Osteoblast (primary cell): ENCODE measurements around the gene HCRTR2. TPM values are rescaled to one million over a fixed set of nuclear protein-coding genes. Genes with fewer than 3 reads are reported as not detected.
A peak's percentile ranks its signal among the peaks of the same experiment; 100 is the strongest.

Source experiments
- DNase-seq: peaks from one replicate; pipeline ENCODE4 v3.0.0; 2011; ENCODE audit warnings: low spot score, mixed read lengths; ENCODE audit not compliant: insufficient read length; ENCODE audit errors: missing footprints
- H2AFZ ChIP-seq: 2 replicates; pipeline ENCODE4 v1.6.0; 2011; ENCODE audit warnings: mild to moderate bottlenecking, low read length
- H3K27ac ChIP-seq: 2 replicates; pipeline ENCODE4 v1.5.1; 2011; ENCODE audit warnings: mild to moderate bottlenecking, low read depth, low read length, moderate library complexity
- H3K27me3 ChIP-seq: 2 replicates; pipeline ENCODE4 v1.6.0; 2012; ENCODE audit warnings: mild to moderate bottlenecking, control low read depth, inconsistent platforms, low read length, moderate library complexity; ENCODE audit not compliant: insufficient read depth
- H3K36me3 ChIP-seq: 2 replicates; pipeline ENCODE4 v1.5.1; 2011; ENCODE audit warnings: mild to moderate bottlenecking, low read length, control low read depth, moderate library complexity; ENCODE audit not compliant: insufficient read depth
- H3K4me1 ChIP-seq: 2 replicates; pipeline ENCODE4 v1.5.1; 2011; ENCODE audit warnings: mild to moderate bottlenecking, low read length, control low read depth, moderate library complexity; ENCODE audit not compliant: insufficient read depth
- H3K4me2 ChIP-seq: 2 replicates; pipeline ENCODE4 v1.6.0; 2011; ENCODE audit warnings: mild to moderate bottlenecking, low read length; ENCODE audit not compliant: insufficient read depth
- H3K4me3 ChIP-seq: fragments of 200-600 bp; sonication (generic); 3 replicates; pipeline ENCODE4 v1.5.1; 2012; ENCODE audit warnings: mild to moderate bottlenecking, low read length, inconsistent platforms; ENCODE audit not compliant: insufficient read depth
- H3K79me2 ChIP-seq: 2 replicates; pipeline ENCODE4 v1.6.0; 2012; ENCODE audit warnings: mild to moderate bottlenecking, low read length, control low read depth, inconsistent platforms; ENCODE audit not compliant: insufficient read depth
- H3K9me3 ChIP-seq: 2 replicates; pipeline ENCODE4 v1.5.1; 2011; ENCODE audit warnings: low read depth, low read length, control low read depth
- H4K20me1 ChIP-seq: 2 replicates; pipeline ENCODE4 v1.6.0; 2012; ENCODE audit warnings: mild to moderate bottlenecking, low read length, control low read depth; ENCODE audit not compliant: insufficient read depth
- total RNA-seq: library from RNA; depleted of rRNA; stranded (reverse); fragments of >200 nt; gene quantifications from 2 replicates; pipeline ENCODE4 v1.2.3, GENCODE V29; 2012
- TF ChIP-seq, protein P1 (sequence below): IDR thresholded peaks from 2 replicates; pipeline ENCODE4 v1.5.1; 2011; ENCODE audit warnings: mild to moderate bottlenecking, low read depth, low read length, moderate library complexity; ENCODE audit errors: extremely low read depth

Gene HCRTR2
- total RNA-seq, 1 donor, result not detected

DNA sequence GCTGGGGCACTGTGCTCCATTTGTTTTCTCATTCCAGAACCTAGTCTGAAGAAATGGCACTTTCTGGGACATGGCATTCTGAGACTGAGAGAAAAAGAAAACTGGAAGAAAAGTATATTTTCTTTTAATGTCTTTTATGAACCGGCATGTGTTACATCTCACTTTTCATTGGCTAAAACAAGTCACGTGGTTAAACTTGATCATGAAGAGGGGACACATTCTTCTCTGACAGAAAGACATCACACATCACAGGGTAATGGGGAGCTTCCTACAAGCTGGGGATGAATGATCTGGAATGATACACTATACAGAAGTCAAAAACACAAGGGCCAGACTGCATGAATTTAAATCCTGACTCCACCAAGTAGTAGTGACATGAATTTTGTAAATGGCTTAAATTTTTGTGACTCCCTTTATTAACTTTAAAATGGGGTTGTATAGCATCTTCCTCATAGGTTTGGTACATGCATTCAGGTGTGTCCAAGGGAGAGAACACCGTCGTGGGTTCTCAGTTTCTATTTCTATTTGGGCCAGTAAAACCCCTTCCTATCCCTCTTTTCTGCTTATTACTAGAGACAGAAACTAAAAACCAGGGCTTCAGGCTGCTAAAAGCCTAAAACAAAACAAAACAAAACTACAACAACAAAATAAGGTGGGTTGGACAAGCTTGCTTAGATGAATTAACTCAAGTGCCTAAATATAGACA, 91.2 kb downstream of the HCRTR2 start:
- Histone ChIP-seq H3K27ac (no peak overlapping the region), H3K79me2 (no peaks in the 10 kb centered on the region), H3K36me3 (no peaks in the 10 kb centered on the region), H3K4me3 (no peak overlapping the region), H3K4me1 (no peaks in the 10 kb centered on the region), H3K27me3 (no peaks in the 10 kb centered on the region), H4K20me1 (no peaks in the 10 kb centered on the region), H2AFZ (no peak overlapping the region), H3K9me3 (no peaks in the 10 kb centered on the region), H3K4me2 (no peak overlapping the region)
- no peak for DNase-seq
- TF ChIP-seq, protein P1, sequence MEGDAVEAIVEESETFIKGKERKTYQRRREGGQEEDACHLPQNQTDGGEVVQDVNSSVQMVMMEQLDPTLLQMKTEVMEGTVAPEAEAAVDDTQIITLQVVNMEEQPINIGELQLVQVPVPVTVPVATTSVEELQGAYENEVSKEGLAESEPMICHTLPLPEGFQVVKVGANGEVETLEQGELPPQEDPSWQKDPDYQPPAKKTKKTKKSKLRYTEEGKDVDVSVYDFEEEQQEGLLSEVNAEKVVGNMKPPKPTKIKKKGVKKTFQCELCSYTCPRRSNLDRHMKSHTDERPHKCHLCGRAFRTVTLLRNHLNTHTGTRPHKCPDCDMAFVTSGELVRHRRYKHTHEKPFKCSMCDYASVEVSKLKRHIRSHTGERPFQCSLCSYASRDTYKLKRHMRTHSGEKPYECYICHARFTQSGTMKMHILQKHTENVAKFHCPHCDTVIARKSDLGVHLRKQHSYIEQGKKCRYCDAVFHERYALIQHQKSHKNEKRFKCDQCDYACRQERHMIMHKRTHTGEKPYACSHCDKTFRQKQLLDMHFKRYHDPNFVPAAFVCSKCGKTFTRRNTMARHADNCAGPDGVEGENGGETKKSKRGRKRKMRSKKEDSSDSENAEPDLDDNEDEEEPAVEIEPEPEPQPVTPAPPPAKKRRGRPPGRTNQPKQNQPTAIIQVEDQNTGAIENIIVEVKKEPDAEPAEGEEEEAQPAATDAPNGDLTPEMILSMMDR, result no peak

DNA sequence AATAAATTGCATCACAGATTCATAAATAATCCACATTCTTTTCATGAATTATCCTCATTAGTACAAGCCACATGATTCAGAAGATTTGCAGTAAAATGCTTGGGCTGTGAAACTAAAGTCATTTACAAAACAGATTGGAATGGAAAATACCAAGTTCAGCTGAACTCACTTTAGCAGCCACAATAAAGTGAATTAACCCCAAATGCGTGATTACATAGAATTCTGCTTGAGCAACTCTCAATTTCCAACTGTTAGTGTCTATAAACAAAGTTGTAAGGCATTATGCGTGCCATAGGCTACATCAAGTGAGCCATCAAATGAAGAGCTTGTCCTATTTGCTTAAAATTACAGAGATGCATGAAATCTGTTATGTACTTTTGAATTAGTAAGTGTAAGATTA, 92.6 kb downstream of the HCRTR2 start:
- Histone ChIP-seq H3K27ac (no peak overlapping the region), H3K4me3 (no peak overlapping the region), H3K4me1 (no peaks in the 10 kb centered on the region), H3K79me2 (no peaks in the 10 kb centered on the region), H3K36me3 (no peaks in the 10 kb centered on the region), H2AFZ (no peak overlapping the region), H4K20me1 (no peaks in the 10 kb centered on the region), H3K27me3 (no peaks in the 10 kb centered on the region), H3K4me2 (no peak overlapping the region), H3K9me3 (no peaks in the 10 kb centered on the region)
- TF ChIP-seq, protein P1, result no peak
- no peak for DNase-seq

DNA sequence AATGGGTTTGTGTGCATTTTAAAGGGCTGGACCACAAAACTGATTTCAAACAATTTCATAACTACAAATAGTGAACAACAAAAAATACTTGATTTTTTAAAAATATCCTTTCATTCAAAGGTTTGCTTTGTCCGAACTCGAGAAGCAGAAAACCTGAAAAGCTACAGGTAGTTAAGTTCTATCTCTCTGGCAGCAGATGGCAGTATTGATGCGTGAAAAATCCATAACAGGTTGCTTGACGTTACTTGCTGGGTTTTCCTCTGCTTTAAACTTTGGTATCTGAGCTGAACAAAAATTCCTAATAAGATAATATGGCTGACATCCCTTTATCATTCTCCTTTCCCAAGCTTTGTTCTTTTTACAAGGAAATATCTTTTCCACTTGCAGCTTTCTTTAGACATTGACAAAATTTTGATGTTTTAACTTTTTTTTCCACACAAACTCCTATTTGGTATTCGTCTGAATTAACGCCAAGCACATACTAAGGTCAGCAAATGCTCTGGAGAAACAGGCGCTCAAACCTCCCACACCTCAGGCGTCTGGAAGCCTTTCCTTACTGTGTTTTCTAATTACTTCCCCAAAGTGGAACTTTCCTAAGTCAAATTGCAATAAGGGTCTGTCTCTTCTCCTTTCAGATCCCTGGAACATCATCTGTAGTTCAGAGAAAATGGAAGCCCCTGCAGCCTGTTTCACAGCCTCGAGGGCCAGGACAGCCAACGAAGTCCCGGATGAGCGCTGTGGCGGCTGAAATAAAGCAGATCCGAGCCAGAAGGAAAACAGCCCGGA, 102.6 kb downstream of the HCRTR2 start:
- Histone ChIP-seq H3K4me2 (peak overlapping the region; percentile 74), H3K27ac (no peak overlapping the region), H3K36me3 (no peaks in the 10 kb centered on the region), H3K4me1 (peaks cover 5% of the 10 kb centered on the region), H2AFZ (peak overlapping the region; percentile 83), H3K4me3 (peak overlapping the region; percentile 56), H3K9me3 (no peaks in the 10 kb centered on the region), H3K79me2 (no peaks in the 10 kb centered on the region), H4K20me1 (no peaks in the 10 kb centered on the region), H3K27me3 (no peaks in the 10 kb centered on the region)
- DNase-seq, result no peak
- TF ChIP-seq, protein P1, result peak; percentile 66

DNA sequence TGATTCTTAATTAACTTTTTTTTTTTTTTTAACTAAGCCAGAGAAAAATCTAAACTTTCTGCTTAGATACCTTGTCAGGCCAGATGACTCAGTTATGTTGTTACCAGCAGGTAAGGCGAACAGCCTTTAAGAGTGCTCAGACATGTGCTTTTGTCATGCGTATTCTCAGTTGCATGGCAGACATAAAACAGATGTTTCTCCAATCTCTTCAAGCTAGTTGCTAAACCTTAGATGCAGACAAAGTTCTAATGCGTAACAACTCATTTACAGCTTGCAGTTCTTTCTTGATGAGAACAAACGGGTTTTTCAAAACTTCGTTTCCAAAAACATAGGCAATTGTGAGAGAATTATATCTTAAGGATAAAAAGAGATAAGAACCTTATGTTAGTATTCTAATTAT, 103.3 kb downstream of the HCRTR2 start:
- H3K4me2 ChIP-seq, result peak overlapping the region; percentile 74
- H3K79me2 ChIP-seq, result no peaks in the 10 kb centered on the region
- H4K20me1 ChIP-seq, result no peaks in the 10 kb centered on the region
- no peaks in the 10 kb centered on the region for H3K27me3 ChIP-seq
- H3K4me3 ChIP-seq, result no peak overlapping the region
- H3K27ac ChIP-seq, result no peak overlapping the region
- peaks cover 5% of the 10 kb centered on the region for H3K4me1 ChIP-seq
- TF ChIP-seq, protein P1, result no peak
- H2AFZ ChIP-seq, result peak overlapping the region; percentile 83
- no peak for DNase-seq
- no peaks in the 10 kb centered on the region for H3K36me3 ChIP-seq
- H3K9me3 ChIP-seq, result no peaks in the 10 kb centered on the region
